Esophagus mucosa (tissue), 1 donor: ENCODE measurements around the gene PRPF39. TPM values are rescaled to one million over a fixed set of nuclear protein-coding genes. Genes with fewer than 3 reads are reported as not detected.

ENCODE experiments used
- ATAC-seq: fragments of 200-7000 bp; cut with Tn5 transposase; one replicate; pipeline ENCODE4 v1.9.1; 2020
- total RNA-seq: library from RNA; stranded (reverse); gene quantifications from one replicate; pipeline ENCODE4 v1.2.4, GENCODE V29; 2023
- donor health status: DM: yes; HTN: yes; CAD: no.

The PRPF39 gene
- total RNA-seq, 1 donor from 2014 or later = 14.7 TPM

DNA sequence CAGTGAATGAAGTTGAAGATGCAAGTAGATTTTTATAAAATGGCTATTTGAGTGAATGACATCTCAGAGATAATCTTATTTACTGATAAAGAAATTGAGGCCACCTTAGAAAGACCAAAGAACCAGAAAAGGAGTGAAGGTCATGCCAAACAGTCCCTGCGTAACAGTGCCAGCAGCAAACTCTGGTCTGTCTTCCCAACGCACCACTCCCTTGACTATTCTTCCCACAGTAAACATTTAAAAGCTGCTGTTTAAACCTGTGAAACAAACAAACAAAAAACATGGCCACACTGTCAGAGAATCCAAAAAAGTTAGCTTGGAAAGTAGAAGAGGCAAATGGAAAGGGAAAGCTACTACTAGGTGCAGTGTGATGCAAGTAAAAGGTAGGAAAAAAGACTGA is 1.5 kb upstream of the PRPF39 start:
- no peak for ATAC-seq

GRCh38 chr14:45083617-45083975 is 320 bp upstream of the PRPF39 start:
- no peak for ATAC-seq

GRCh38 chr14:45084946-45085346 is 1.0 kb downstream of the PRPF39 start:
- no peak for ATAC-seq

- ATAC-seq = peak; percentile 93
These were observed 5.9 kb downstream of the PRPF39 start for GRCh38 chr14:45089813-45090212.

DNA sequence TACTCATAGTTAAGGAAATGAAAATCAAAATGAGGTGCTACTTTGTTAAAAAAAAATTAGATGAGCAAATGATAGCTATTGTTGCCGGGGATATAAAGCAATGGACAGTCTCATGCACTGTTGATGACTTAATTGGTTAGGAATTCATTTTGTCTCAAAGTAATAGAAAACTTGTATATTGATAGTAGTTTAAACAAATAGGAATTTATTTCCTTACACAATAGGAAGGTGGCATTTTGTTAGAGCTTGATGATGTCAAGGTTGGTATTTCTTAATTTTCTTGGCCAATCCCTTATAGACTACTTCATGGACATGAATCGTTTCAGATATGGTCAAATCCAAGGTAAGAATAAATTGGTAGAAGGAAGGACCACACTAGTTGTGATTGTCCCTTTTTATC is 7.8 kb downstream of the PRPF39 start:
- no peak for ATAC-seq

- no peak for ATAC-seq
These were observed 10.4 kb downstream of the PRPF39 start for GRCh38 chr14:45094275-45094674.

GRCh38 chr14:45095143-45095542 is 11.2 kb downstream of the PRPF39 start:
- no peak for ATAC-seq

GRCh38 chr14:45096218-45096617 is 12.3 kb downstream of the PRPF39 start:
- no peak for ATAC-seq

DNA sequence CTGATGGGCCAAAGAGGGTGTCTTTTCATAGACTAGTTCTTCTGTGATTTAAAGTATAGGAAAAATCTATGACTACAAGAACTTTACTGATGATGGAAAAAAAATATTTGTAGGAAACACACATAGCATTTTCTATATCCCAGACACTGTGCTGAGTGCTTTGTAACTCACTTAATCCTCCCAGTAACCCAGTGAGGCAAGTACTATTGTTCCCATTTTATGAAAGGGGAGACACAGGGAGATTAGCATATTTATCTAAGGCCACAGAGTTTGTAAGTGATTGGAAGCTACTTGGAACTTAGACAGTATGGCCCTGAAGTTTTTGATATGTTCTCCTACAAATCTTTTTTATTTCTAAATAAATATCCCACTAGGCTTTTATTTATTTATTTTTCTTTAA is 19.9 kb downstream of the PRPF39 start:
- ATAC-seq = no peak

DNA sequence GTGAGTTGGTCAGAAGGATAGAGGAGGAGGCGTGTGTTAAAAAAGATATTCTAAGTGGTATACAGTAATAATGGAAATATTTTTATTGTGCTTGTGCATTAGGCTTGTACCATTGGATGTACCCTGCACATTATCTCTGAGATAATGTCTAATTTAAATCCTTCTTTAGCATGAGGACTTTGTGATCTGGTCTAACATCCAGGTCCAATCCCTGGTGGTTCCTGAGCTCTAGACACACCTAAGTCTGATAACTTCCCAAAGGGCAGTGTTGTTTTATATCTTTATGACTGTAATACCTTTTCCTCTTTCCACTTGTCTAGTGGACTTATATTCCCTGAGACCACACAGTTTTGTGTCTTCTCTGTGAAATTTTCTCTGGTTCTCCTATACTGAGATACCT is 20.6 kb downstream of the PRPF39 start:
- ATAC-seq = no peak

DNA sequence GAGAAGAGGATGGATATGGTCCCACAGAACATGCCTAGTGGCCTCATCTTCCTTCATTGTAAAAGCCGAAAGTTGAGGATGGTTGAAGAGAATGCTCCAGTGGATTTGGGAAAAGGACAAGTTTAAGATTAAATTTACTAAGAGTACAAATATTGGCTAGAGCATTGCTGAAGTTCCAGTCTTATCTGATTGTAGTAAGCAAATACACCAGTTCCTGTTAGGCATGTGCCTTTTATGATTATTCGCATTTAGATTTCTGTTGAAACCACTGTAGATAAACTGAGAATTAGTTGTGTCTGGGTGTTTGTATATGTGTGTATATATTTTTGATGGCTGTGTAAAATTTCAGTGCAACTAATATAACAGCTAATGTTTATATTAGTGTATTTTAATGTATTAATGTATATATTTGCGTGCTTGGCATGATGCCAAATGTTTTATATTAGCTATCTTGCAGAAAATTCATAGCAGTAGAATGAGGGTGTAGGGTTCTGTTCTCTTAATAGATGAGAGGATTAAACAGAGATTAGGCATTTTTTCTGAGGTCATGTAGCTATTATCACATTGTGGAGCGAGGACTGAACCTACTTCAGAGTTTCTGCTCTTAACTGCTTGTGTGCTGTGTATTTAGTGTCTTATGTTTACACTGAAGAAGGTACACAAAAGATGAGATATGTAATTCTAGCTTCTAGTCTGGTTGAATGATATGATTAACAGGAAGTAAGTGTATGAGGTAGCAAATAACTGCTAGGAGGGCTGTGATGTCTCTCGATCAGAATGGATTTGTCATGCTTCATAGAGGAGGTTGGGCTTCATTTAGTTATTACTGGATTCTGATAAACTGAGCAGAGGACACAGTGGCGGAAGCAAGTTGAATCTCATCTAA is 29.2 kb downstream of the PRPF39 start:
- ATAC-seq = no peak

GRCh38 chr14:45114327-45114726 is 30.4 kb downstream of the PRPF39 start:
- ATAC-seq = no peak

- ATAC-seq = no peak
These were observed 34.7 kb downstream of the PRPF39 start for GRCh38 chr14:45118594-45118993.

DNA sequence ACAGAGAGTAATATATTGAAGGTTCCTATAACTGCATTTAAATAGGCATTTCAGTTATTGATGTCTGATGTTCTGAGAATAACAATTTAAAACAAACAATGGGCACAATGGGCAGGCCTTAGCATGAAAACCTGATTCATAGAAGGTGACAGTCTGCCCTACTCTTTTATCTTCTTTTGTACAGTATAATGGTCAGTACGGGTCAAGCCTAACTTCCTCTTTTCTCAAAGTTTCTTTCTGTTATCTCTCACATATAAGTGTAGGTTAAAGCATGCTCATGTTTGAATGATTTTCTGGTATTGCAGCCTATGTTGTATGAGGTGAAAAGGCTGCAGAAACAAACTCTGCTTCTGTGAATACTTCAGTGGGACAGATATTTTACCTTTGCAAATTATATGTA is 36.2 kb downstream of the PRPF39 start:
- no peak for ATAC-seq

- ATAC-seq = no peak
These were observed 39.4 kb downstream of the PRPF39 start for GRCh38 chr14:45123271-45123670.

DNA sequence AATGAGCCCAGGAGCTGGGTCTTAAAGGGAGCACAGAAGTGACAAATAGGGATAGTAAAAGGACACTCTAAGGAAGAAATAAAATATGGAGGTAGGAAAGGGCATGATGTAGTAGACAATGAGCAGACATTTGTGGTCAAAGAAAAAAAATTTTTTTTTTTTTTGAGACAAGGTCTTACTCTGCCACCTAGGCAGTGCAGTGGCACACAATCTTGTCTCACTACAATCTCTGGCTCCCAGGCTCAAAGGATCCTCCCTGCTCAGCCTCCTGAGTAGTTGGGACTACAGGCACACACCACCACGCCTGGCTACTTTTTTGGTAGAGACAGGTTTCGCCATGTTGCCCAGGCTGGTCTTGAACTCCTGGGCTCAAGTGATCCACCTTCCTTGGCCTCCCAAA is 41.8 kb downstream of the PRPF39 start:
- ATAC-seq = no peak

- no peak for ATAC-seq
These were observed 45.2 kb downstream of the PRPF39 start for GRCh38 chr14:45128963-45129629.

DNA sequence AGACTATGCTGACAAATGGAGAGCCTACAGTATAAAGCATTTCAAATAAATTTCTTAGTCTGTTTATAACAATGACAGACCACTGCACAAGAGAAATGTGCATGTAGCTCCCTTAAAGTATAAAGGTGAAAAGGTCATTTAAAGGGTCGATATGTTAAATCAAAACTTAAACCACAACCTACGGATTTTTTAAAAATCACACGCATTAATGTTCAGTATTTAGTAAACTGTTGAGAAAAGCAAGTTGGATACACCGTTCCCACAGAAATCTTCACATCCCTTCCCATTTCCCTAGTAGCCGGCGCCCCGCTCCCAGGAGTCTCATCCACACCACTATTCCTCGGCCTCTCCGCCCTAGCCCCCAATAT is 49.8 kb downstream of the PRPF39 start:
- no peak for ATAC-seq

- ATAC-seq = peak; percentile 99
These were observed 50.4 kb downstream of the PRPF39 start, which contains the start of gene FKBP3 for GRCh38 chr14:45134051-45134958. FKBP3 (minus strand) TSS chr14:45134481; CDS start chr14:45134456, 25 bp downstream.

- ATAC-seq = no peak
These were observed 51.2 kb downstream of the PRPF39 start for GRCh38 chr14:45135156-45135555.

- peak; percentile 83 for ATAC-seq
These were observed 51.9 kb downstream of the PRPF39 start, which contains the start of gene FANCM for GRCh38 chr14:45135659-45136395. FANCM (plus strand) TSS chr14:45135930; CDS start chr14:45136032, 102 bp downstream.

DNA sequence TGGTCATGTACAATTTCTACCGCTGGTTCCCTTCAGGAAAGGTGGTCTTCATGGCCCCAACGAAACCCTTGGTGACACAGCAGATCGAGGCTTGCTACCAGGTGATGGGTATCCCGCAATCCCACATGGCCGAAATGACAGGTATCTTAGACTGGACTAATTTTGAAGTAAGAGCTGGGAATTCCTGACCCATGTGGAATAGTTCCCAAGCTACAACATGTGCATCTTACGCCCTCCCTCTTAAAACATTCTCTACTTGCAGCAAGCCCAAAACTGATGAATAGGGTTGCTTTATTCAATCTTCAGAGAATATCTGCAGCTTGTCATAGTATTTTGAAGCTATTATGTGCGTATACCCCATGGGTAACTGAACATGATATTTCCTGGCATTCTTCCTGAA is 52.5 kb downstream of the PRPF39 start:
- ATAC-seq = no peak
